T47D (cell line): ENCODE results near the gene MED7.
A peak's percentile ranks its signal among the peaks of the same experiment; 100 is the strongest.

Source experiments
- DNase-seq, 2 experiments: peaks; one replicate each; pipeline versions ENCODE4 v3.0.0 to v3.0.0-alpha.2; 2011 to 2012; ENCODE audit warnings: low read depth in 1 of 2, low spot score in 1 of 2
- JUND ChIP-seq: IDR thresholded peaks from 2 replicates; pipeline ENCODE4 v1.6.1; 2012; ENCODE audit warnings: low read depth
- in situ Hi-C: cut with HindIII; loops from 2 replicates; pipeline ENCODE4 v1.10.0; 2016; ENCODE audit warnings: low sequenced_read_pairs, low pct_unique_long_range_greater_than_20kb

The MED7 gene

DNA sequence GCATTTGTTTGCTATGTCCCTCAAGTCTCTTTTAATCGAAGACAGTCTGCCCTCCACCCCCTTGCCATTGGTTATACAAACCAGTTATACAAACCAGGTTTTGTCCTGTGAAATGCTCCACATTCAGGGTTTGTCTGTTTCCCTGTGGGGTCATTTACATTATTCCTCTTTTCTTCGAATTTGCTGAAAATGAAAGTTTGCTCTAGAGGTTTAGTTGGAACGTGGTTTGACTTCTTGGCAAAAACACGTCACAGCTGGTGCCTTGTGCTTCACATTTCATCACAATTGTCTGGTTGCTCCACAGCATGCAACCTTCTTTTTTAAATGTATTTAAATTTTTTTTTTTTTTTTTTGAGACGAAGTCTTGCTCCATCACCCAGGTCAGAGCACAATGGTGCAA, 29.7 kb downstream of the MED7 start:
- in situ Hi-C loops: no loop called here
- DNase-seq: no peak
- TF ChIP-seq JUND: no peak

DNA sequence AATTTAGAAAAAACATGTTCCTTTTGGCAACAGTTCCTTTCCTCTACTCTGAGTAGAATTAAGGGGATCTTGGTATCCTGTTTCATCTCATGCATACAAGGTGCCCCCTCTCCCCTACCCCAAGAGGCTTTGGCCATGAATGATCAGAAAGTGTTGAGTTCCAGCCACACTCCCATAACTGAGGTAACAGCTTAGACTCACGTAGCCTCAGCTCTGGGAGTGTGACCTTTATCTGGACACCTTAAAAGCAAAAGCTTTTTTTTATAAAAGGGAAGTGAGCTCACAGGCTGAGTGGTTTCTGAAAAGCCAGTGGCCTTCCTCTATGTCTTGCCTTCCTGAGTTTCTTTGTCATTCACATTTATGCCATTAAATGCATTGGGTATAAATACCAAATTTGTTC, 32.9 kb downstream of the MED7 start:
- DNase-seq: no peak
- no peak for TF ChIP-seq JUND
- in situ Hi-C loops: no loop called here

DNA sequence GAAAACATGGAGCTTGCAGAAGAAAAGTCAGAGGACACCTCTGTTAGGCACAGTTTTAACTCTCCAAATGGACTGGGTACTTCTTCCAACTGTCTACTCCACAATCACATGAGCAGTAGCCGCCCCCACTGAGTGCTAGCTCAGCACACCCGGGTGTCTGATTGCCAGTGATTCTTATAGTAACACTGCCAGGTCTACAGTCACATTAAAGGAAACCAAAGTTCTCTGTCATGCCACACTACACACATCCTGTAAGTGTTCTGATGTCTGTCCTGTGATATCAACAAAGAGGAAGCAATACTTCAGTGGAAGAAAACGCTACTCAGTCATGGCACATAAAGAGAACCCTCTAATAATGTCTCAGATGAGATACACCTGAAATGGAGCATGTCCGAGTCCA, 33.7 kb downstream of the MED7 start, which contains the start of gene HAVCR2:
TSS of gene HAVCR2 (minus strand) at position 69 of the 400 bp plus-strand sequence. CDS start at position 8, 61 bp downstream.
- no peak for TF ChIP-seq JUND
- no peak for DNase-seq
- in situ Hi-C loops: no loop called here

DNA sequence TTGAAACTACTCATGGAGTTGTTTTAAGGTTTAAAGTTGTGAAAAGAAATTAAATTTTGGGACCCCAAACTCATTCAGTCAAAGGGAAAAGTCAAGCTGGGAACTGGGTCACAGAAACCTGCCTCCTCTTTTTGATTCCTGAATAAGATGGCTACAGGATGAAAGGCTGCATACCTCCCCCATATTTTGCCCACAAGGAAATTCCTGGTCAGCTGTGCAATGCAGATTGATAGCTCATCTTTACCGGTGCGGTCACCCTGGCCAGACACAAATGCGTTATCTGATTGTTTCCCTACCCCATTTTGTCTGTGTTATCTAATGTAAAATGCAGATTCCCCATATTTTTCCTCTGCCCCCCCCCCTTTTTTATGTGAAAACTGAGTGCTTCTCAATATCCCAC, 35.2 kb downstream of the MED7 start:
- in situ Hi-C loops: no loop called here
- DNase-seq: peak in 1 of 2 experiments; percentile 16
- no peak for TF ChIP-seq JUND

DNA sequence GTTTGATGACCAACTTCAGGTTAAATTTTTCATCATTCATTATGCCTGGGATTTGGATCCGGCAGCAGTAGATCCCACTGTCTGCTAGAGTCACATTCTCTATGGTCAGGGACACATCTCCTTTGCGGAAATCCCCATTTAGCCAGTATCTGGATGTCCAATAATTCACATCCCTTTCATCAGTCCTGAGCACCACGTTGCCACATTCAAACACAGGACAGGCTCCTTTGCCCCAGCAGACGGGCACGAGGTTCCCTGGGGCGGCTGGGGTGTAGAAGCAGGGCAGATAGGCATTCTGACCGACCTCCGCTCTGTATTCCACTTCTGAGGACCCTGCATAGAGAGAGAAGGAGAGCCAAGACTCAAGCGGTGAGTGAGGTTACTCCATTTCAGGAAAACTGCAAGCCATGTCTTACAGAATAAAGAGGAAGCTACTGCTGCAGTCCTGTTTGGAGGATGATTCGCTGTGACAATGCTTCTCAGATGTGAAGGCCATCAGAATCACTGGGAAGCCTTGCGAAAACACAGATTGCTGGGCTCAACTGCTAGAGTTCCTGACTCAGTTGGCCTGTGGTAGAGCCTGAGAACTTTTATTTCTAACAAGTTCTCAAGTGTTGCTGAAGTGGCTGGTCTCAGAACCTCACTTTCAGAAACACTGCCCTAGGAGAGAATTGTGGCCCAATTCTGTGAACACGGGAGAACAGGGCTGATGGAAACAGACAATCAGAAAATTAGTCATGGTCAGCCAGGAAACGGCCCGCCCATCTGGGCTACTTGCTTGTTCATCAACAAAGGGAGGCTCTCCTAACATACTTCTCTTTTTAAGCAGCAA, 35.8 kb downstream of the MED7 start:
- in situ Hi-C loops: no loop called here
- DNase-seq: no peak

DNA sequence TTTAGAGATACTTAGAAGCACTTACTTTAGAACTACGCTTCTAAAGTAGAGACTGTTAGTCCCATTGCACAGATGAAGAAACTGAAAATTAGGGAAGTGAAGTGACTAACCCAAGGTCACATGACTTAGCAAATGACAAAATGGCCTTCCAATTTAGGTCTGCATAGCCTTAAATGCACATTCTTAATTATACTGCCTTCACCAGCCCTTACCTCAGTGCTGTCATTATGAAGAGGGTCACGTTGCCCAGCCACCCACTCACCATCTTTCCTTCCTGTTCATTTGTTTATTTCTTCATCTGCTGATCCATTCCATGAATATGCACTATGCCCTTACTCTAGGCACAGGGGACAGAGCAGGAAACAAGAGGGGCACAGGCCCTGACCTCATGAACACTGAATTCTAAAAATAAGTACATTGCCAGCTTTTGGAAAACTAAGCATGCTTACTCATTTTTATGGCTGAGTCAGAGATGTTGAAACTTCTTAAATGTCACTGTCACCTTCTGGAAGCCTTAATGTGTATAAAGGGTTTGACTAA, 42.5 kb downstream of the MED7 start:
- TF ChIP-seq JUND: no peak
- in situ Hi-C loops: no loop called here
- no peak for DNase-seq

More for the DNA sequence above, 35.8 kb downstream of the MED7 start:
- no peak for TF ChIP-seq JUND

DNA sequence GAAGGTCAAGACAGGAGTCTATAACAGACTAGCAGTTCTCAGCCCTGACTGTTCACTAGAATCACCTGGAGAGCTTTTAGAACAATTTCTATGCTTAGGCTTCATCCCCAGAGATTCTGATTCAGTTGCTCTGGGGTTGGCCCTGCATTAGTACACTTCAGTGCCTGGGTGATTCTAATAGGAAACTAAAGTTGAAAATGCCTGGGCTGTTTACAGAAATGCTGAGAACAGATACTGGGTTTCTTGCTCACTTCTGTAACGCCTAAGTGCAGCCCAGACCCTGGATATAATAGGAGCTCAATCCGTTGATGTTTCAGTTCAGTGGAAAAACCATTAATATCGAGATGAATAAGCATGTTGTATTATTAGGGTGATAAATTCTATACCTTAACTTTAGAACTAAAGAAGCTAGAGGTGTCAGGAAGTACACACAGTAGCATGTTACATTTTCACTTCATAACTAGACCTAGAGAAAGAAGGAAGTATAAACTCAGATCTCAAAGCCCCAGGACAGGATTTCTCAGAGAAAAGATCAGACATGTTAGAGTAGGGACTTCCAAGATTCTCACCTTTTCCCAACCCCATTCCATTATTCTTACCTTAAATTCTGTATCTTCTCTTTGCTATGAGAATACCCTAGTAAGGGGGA, 54.2 kb downstream of the MED7 start:
- DNase-seq: no peak
- in situ Hi-C loops: no loop called here
- no peak for TF ChIP-seq JUND
